GM21360 (cell line): Measurements from ENCODE around the gene NUDT11.
"Not testable (repeated sequence)": the region's sequence is repeated elsewhere in the genome, so short reads cannot be mapped to it uniquely, and the experiment has no call there.

ENCODE experiments used
- ATAC-seq: cut with Tn5 transposase; IDR thresholded peaks from one replicate; pipeline ENCODE4 v1.9.1; 2021; ENCODE audit warnings: mild to moderate bottlenecking, moderate library complexity; ENCODE audit not compliant: unreplicated experiment

NUDT11 gene

DNA sequence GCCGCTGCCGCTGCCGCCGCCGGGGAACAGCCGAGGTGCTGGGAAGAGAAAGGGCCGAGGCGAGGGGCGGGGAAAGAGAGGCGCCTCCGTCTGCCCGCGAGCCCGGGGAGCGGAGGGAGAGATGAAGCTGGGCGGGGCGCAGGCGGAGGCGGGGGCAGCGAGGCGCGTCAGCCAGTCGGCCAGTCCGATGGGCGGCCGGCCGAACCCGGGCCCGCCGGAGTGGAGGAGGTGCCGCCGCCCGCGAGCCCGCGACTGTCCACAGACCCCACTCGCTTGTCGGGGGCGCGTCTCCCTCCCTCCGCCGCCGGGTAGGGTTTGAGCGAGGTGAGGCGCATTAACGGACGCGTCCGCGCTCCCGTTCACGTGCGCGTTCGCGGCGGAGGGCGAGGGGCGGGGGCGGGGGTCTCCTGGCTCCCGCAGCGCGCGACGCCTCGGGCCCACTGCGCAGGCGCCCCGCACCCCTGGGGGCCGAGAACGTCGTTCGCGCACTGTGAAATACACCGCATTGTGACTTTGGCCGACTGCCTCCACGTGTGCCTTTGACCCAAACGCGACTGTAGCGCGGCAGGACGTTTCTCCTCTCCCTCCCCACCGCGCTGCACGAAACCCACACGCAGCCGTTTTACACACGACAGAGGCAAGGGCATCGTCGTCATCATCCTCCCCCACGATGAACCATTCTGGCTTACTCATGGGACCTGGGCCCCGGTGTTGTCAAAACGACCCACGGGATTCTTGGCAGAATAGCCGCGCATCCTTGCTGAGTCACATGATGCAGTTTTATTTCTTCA, at the start of gene NUDT11:
Gene NUDT11 (minus strand): TSS at position 92 of the 791 bp plus-strand sequence. CDS start 148 bp downstream, outside the sequence.
- peak; percentile 60 for ATAC-seq

DNA sequence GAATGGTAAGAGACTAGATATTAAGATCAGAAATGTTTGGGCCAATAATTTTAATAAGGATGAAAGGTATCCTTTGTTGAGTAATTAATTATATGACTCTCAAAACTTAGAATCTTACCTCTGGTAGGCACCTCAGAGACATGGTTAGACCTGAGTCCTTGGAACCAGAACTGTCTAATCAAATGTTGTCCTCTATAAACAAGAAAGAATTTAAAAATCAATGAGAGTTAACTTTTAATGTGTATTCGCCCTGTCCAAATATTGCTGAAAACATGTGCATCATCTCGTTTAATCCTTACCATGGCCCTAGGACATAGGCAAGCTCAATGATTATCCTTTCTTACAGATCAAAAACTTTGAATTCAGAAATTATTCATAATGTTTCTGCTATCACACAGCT, 24.0 kb upstream of the NUDT11 start:
- no peak for ATAC-seq

DNA sequence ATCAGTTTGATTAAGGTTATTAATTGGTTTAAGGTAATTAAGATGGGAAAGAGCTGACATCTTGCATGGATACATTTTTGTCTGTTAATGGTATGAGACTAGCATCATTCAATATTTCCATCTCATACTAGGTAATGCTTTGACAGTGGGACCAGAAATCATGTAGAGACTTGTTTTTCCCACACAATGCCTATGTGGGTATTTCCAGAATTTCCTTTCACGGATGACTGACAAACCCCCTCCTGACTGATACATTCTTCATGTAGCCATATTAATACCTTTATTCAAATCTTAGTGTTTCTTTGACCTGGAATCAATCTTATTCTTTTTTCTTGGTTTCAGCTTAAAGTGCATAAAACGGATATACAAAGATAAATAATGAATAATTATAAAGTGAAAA, 22.7 kb upstream of the NUDT11 start:
- not testable (repeated sequence) for ATAC-seq

DNA sequence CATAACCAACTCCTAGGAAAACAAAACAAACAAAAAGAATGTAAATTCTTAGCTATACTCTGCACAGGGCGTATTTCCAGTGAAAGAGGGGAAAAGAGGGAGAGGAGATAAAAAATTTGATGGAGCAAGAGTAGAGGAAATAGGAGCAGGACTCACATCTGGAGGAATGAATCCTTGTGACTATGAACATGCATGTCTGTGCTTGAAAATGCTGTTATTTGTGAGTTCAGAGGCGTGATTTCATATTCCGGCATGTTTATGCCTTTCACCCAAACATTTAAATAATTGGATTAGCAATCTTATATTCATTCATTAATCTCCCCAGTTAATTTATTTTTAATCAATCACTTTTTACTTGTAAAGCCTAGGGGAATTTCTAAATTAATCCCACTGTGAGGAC, 11.2 kb upstream of the NUDT11 start:
- ATAC-seq = no peak

DNA sequence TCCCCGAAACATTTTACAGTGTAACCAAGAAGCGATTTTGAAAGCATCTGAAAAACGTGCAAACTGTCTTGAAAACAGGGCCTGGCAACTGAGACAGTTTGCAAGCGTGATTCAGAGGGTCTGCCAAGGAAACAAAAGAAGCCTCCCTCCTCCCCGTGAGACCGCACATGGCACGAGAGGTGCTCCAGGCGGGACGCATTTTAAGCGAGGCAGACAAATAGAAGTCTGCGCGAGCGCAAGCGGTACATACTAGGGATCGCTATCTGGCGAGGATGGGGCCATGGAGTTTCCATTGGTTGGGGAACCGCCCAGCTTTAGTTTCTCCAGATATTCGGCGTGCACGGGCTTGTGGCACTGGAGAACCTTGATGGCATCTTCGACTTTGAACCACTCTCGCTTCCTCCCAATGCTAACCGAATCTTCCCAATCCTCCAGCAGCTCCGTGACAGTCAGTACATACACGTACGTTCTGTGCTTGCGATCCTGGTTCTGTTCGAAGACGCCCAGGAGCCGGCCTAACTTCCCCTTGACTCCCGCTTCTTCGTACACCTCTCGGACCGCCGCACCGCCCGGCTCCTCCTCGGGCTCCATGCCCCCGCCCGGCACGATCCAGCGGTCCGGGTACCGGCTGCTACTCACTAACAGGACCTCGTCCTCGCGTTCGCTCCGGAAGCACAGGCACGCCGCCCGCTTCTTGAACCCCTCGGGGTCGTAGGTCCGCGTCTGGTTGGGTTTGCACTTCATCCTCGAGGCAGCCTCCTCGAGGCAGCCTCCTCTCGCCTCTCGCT, 497 bp downstream of the NUDT11 start:
- peak; percentile 15 for ATAC-seq

DNA sequence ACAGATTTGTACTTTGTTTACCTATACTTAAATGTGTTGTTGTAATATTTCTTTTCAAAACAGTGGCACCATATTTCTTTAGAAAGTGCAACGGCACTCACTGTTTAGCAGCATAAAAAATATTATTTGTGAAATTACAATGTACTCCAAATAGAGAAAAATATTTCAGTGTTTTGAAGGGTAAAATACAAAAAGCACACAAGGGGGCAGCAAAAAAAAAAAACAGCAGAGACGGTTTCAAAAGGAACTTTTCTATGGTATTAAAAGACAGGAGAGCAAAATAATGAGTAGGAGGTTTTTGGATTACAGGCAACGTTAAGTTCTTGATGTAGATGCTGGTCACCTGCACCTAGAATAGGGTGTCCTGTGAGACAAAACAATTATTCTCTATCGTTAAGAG, 2.0 kb downstream of the NUDT11 start:
- no peak for ATAC-seq

DNA sequence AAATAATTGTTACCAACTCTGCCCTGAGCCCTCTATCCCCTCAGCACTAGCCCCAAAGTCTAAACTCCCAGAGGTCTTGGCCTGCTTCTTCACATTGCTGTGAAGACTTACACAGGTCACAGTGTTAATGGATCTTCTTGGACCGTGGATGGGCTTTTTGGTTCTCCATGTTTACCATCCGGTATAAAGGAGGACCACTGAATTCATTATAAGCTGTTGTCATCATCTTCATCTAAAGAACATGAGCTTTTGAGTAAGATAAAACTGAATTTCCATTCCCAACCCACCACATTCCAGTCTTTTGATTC, 8.5 kb downstream of the NUDT11 start:
- ATAC-seq = no peak

DNA sequence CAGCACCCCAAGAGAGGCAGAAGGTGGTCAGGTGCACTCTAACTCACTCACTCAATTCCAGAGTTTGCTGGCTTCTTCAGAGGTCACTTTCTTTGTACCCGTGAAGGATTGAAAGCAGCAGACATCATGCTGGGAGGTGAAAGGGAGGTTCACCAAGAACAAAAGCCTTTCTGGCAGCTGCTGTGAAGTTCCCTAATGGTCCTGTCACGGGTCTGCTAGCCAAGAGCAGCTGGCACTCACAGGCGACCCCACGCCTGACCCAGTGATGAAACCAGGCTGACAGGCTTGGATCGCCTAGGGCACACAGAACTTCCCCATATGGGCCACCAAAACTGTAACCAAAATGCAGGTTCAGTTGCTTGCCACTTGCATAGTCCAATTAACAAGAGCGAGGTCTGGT, 11.8 kb downstream of the NUDT11 start:
- ATAC-seq = no peak

DNA sequence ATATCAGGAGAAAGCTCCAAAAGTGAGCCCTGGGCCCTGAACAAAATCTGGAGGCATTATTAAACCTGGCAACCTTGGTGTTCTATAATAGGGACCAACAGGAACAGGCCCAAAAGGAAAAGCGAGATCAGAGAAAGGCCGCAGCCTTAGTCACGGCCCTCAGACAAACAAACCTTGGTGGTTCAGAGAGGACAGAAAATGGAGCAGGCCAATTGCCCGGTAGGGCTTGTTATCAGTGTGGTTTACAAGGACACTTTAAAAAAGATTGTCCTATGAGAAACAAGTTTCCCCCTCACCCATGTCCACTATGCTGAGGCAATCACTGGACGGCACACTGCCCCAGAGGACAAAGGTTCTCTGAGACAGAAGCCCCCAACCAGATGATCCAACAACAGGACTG, 14.0 kb downstream of the NUDT11 start:
- ATAC-seq = not testable (repeated sequence)

DNA sequence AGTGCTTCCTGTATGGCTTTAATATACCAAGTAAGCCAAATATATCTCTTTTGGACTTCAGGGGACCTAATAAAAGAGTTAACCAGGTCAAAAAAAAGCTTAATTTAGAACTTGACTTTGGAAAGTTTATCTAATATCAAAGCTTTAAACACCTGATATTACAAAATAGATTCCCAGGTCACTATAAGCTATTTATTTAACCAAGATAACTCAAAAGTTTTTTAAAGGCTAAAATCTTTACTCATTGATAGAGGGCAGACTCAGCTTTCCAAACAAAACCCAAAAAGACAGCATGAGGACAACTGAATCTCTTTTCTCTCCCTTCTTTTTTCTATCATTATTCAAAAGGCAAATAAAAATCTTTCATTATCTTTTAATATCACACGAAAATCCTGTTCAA, 19.5 kb downstream of the NUDT11 start:
- ATAC-seq = no peak

DNA sequence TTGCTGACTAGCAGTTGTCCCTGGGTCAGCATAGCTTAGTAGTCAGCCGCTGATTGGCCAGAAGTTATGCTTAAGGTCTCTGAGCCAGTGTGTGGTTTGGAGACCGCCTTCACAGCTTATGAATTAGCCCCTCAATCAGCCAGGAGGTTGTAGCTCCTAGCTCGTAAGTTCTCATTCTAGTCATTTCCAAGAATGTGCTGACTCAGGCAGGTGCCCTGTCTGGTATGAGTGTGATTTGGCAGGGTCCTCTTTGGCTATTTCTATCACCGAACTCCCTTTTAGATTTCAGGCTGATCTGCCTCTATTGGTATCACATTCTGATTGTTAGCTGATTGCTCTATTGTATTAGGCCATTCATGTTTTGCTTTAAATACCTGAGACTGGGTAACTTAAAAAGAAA, 33.1 kb downstream of the NUDT11 start:
- ATAC-seq = no peak

DNA sequence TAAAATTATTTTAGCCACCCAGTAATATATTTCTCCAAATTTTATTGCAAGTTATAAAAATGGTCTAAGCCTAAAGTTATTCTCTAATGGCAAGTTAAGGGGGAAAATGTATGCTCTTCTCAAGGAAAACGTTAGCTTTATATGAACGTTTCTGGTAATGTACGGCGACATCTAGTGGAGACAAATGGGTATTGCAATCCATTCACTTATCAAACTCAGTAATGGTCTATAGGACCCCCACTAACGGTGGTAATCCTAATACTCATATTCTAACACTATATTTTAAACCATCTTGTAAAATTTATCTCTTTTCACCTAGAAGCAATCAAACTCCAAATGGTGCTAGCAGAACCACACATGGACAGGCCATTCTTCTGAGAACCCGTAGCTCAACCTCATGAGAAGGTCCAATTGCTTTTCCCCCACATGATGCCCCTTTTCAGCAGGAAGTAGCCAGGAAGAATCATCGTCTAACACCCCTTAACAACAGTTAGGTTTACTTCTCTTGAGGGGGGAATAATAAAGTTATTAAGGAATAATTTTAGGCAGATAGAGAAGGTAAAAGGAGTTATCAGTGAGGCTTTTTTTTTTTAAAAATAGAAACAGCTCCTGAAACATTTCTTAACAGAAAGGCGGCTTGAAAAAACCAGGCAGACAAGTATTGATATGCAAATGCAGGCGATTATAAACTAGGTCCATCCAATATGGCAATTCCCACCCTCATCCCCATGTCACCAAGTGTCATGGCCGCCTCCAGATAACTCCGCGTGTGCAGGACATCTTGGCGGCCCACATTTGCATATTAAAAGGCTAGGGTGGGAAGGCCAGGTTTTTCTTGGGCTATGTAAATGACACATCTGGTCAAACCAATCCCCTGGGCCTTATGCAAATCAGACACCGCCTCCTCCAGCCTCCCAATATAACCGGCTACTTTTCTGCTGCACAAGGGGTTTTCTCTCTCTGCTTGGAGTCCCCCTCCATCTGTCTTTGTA, 35.0 kb downstream of the NUDT11 start:
- ATAC-seq = no peak

DNA sequence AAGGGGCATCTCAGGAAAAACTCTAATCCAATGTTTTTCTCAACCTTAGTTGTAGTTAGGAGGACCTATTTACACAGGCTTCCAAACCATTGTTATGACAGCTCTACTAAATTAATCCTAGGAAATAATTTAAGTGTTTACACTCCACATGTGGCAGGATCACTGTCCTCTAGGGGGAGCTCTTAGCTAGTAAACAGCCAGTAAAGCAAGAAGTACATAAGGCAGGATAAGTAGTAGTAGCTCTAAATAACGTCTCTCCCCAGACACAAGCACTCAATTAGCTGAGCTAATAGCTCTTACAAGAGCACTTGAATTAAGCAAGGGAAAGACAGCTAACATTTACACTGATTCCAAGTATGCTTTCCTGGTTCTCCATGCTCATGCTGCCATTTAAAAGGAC, 37.3 kb downstream of the NUDT11 start:
- no peak for ATAC-seq

DNA sequence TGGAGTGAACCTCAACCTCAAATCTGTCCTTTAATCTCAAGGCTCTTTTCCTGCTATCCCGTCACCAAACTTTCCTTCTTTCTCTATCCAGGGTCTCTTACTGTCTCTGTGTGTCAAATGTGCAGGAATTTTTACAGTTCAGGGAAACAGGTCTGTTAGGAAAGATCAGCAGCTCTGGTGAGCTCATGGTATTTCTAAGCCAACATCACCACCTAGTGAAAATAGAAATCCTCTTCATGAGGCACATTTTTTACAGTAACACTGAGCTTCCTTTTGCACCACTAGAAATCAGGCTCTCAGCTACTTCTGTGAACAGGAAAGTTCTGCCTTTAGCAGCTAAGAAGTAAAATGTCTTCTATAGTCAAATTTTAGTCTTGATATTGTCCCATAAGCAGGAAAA, 39.6 kb downstream of the NUDT11 start:
- no peak for ATAC-seq

DNA sequence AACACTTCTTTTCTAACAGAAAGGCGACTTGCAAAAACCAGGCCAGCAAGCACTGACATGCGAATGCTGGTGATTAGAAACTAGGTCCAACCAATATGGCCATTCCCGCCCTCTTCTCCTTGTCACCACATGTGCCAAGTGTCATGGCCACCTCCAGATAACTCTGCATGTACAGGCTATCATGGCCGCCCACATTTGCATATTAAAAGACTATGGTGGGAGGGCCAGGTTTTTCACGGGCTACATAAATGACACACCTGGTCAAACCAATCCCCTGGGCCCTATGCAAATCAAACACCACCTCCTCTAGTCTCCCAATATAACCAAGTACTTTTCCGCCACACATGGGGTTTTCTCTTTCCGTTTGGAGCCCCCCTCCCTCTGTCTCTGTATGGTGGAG, 40.1 kb downstream of the NUDT11 start:
- ATAC-seq = no peak

DNA sequence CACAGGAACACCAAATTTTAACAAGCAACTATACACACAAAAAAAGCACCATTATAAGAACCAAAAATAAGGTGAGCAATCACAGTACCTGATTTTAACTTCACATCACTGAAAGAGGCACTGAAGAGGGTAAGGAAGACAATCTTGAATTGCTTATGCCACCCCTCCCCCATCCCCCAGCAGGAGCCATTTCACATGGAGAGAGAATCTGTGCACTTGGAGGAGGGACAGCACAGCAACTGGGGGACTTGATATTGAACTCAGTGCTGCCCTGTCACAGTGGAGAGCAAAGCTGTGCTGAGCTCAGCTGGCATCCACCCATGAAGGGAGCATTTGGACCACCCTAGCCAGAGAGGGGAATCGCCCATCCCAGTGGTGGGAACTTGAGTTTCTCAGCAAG, 56.0 kb downstream of the NUDT11 start:
- ATAC-seq = no peak
